ENCODE data around the gene ZBTB21.

GRCh38 chr21:42025376-42026081 lies 15.4 kb upstream of the ZBTB21 start:
- TF ChIP-seq CTCF (IDR thresholded peaks at IDR 0.05) = no peak
- no peak for TF ChIP-seq POLR2A (IDR thresholded peaks at IDR 0.05)
